Caco-2 (cell line): ENCODE data around the gene ACHE. TPM values are rescaled to one million over a fixed set of nuclear protein-coding genes. Genes with fewer than 3 reads are reported as not detected.

ENCODE experiments used
- BruUV-seq: library from RNA; stranded (reverse); fragments of 400-500 nt; replicated peaks from 2 replicates; lab custom pipeline; 2021; lab: Mats Ljungman, UMichigan
- CTCF ChIA-PET: fragments of 300-600 bp; sonication (Branson Sonifier 250); formaldehyde crosslinking; loops from one replicate; lab custom pipeline; 2022; ENCODE audit warnings: antibody characterized with exemption; lab: Charles Lee
- POLR2A ChIA-PET: fragments of 300-600 bp; sonication (Branson Sonifier 250); formaldehyde crosslinking; loops from one replicate; lab custom pipeline; 2022; ENCODE audit warnings: antibody characterized with exemption; lab: Charles Lee
- DNase-seq, 2 experiments: peaks; one replicate each; pipeline versions ENCODE4 v3.0.0 to v3.0.0-alpha.2; 2020 to 2022
- H3K27me3 ChIP-seq: replicated peaks from 2 replicates; pipeline ENCODE4 v1.6.0; 2011; ENCODE audit warnings: low read length; ENCODE audit not compliant: control insufficient read depth, insufficient read depth
- H3K36me3 ChIP-seq: 2 replicates; pipeline ENCODE4 v1.5.1; 2011; ENCODE audit warnings: low read length; ENCODE audit not compliant: control insufficient read depth, insufficient read depth
- H3K4me1 ChIP-seq: fragments of 250-450 bp; sonication (Bioruptor Pico); 2 replicates; pipeline ENCODE4 v1.5.1; 2020; ENCODE audit warnings: mild to moderate bottlenecking
- H3K4me3 ChIP-seq: 2 replicates; pipeline ENCODE4 v1.5.1; 2011; ENCODE audit warnings: low read depth, mild to moderate bottlenecking, control low read depth, low read length
- H3K9me3 ChIP-seq: fragments of 250-450 bp; sonication (Bioruptor Pico); 2 replicates; pipeline ENCODE4 v1.5.1; 2020; ENCODE audit warnings: mild to moderate bottlenecking, moderate library complexity
- H3K27ac Mint-ChIP-seq: one replicate; pipeline ENCODE4 v1.8.0; 2022; ENCODE audit warnings: mixed read lengths; ENCODE audit not compliant: unreplicated experiment
- H3K27me3 Mint-ChIP-seq: one replicate; pipeline ENCODE4 v1.8.0; 2022; ENCODE audit warnings: mixed read lengths; ENCODE audit not compliant: insufficient read depth, unreplicated experiment
- H3K36me3 Mint-ChIP-seq: one replicate; pipeline ENCODE4 v1.8.0; 2022; ENCODE audit warnings: mild to moderate bottlenecking, mixed read lengths; ENCODE audit not compliant: insufficient read depth, unreplicated experiment
- H3K4me1 Mint-ChIP-seq: one replicate; pipeline ENCODE4 v1.8.0; 2022; ENCODE audit warnings: low read depth, mixed read lengths; ENCODE audit not compliant: unreplicated experiment
- H3K4me3 Mint-ChIP-seq: one replicate; pipeline ENCODE4 v1.8.0; 2022; ENCODE audit warnings: mild to moderate bottlenecking, moderate library complexity, mixed read lengths; ENCODE audit not compliant: unreplicated experiment
- H3K9me3 Mint-ChIP-seq: one replicate; pipeline ENCODE4 v1.8.0; 2022; ENCODE audit warnings: mixed read lengths; ENCODE audit not compliant: unreplicated experiment
- intact Hi-C: fragments of 100-400 bp; cut with micrococcal nuclease; formaldehyde crosslinking; loops from one replicate; pipeline ENCODE4 v1.10.0; 2022; ENCODE audit not compliant: unreplicated experiment
- total RNA-seq: library from RNA; stranded (reverse); gene quantifications from 2 replicates; pipeline ENCODE4 v1.2.3, GENCODE V29; 2022
- TF ChIP-seq, protein P1 (sequence below), 2 experiments: fragments of 200-600 bp in 1 of 2; IDR thresholded peaks; 1 replicate in 1 of 2; 2 replicates in 1 of 2; pipeline versions ENCODE4 v1.5.1 to v1.8.0; 2011 to 2022; ENCODE audit warnings: antibody characterized with exemption in 1 of 2, control low read depth in 1 of 2, inconsistent platforms in 1 of 2, low read depth in 1 of 2, low read length in 1 of 2, mild to moderate bottlenecking in 1 of 2, moderate library complexity in 1 of 2; ENCODE audit not compliant: insufficient read depth in 1 of 2, severe bottlenecking in 1 of 2, unreplicated experiment in 1 of 2

Gene ACHE
- total RNA-seq, 1 experiment from 2014 or later, result 19.0 TPM

DNA sequence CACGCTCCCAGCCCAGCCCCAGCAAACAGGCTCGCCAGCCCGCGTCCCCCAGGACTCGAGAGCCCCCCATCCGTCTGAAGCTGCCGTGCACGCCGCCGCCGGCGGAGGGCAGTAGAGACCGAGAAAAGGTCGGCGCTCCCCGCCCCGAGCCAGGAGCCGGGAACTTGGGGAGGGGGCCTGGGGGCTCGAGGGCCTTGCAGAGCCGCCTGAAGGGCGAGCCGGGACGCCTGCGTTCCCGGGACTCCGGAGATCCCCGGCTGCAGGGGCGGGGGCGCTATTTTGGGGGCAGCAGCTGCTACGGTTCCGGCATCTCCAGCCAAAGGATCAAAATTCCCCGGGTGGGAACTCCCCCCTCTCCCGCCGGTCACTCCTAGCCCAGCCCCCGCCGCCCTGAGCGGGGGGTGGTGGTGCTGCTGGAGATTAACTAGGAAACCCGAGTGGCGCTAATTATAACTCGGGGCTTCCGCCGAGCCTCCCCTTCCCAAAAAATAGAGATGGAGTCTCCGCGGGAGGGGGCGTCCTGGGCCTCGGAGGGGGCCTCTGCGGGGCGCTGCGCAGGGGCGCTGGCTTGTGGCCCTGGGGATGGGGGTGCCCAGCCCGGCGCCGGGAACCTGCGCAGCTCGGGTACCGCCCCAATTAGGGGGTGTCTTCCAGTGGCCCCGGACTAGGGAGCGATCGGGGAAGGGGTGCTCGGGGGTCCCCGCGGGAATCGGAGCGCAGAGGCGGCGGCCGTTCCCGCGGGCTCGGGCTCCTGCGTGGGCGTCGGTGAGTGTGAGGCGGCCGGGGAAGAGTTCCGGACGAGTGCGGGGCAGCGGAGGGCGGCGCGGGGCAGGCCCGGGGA lies 608 bp downstream of the ACHE start:
- H3K4me3 Mint-ChIP-seq, result peak overlapping the region; percentile 100
- TF ChIP-seq, protein P1, sequence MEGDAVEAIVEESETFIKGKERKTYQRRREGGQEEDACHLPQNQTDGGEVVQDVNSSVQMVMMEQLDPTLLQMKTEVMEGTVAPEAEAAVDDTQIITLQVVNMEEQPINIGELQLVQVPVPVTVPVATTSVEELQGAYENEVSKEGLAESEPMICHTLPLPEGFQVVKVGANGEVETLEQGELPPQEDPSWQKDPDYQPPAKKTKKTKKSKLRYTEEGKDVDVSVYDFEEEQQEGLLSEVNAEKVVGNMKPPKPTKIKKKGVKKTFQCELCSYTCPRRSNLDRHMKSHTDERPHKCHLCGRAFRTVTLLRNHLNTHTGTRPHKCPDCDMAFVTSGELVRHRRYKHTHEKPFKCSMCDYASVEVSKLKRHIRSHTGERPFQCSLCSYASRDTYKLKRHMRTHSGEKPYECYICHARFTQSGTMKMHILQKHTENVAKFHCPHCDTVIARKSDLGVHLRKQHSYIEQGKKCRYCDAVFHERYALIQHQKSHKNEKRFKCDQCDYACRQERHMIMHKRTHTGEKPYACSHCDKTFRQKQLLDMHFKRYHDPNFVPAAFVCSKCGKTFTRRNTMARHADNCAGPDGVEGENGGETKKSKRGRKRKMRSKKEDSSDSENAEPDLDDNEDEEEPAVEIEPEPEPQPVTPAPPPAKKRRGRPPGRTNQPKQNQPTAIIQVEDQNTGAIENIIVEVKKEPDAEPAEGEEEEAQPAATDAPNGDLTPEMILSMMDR (IDR thresholded peaks at IDR 0.05; ENCODE audit: insufficient read depth in 1 of 2, low read depth in 1 of 2, low read length in 1 of 2, severe bottlenecking in 1 of 2, unreplicated experiment in 1 of 2), result peak; percentile 95 to 96
- no peak overlapping the region for H3K27ac Mint-ChIP-seq
- H3K36me3 Mint-ChIP-seq, result peaks cover 14% of the 10 kb centered on the region
- Histone ChIP-seq H3K4me3 (peak overlapping the region; percentile 50), H3K9me3 (no peaks in the 10 kb centered on the region), H3K27me3 (no peaks in the 10 kb centered on the region), H3K36me3 (no peaks in the 10 kb centered on the region), H3K4me1 (peaks cover 28% of the 10 kb centered on the region)
- intact Hi-C loops, result loop anchor here (1.0 to 5.0 kb wide), 2 partner anchors 71 to 182 kb away; no protein-coding TSS in a partner anchor
- POLR2A ChIA-PET, result interaction anchor here (0.7 to 1.4 kb wide), 2 partner anchors 71 to 120 kb away, joined by 3 to 4 read pairs; no protein-coding TSS in a partner anchor
- peaks cover 42% of the 10 kb centered on the region for H3K4me1 Mint-ChIP-seq
- H3K27me3 Mint-ChIP-seq, result no peaks in the 10 kb centered on the region
- TSS peak; percentile 61 for BruUV-seq
- no peaks in the 10 kb centered on the region for H3K9me3 Mint-ChIP-seq
- CTCF ChIA-PET, result interaction anchor here (0.5 to 1.6 kb wide), 4 partner anchors 68 to 182 kb away, joined by 5 to 10 read pairs (median 8); partner anchors contain the start of gene EPHB4
- DNase-seq, result peak; percentile 64 to 86

DNA sequence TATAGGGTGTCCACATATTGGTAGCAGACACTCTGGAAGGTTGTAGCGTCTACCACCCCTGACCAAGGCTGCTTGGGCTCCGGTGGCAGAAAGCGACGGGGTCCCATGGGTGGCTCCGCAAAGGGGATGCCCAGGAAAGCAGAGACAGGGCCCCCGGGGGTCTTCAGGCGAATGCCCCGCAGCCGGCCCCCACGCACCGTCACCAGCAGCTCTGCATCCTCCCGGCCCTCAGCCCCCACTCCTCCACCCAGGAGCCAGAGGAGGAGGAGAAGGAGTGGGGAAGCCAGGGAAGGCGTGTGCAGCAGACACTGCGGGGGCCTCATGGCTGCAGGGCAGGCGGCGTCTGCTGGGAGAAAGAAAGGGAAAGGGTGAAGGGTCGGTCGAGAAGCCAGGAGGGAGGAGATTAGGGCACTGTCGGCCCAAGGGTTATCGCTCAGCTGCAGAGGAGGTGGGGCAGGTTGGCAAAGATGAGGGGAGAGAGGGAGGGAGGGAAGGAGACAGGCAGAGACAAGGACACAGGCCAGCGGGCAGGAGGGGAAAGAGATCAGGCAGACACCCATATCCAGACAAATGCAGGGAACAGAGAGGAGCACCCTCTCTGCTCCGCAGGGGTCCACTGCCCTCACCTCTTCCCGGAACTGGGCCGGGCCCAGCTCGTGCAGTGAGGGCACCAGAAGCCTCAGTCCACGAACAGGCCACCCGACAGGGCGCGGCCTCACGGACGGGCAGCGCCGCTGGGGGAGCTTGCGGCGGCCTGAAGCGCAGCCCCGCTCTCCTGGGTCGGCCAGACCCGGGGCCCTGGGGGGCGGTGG lies 1.6 kb downstream of the ACHE start:
- Histone ChIP-seq H3K27me3 (no peaks in the 10 kb centered on the region), H3K9me3 (no peaks in the 10 kb centered on the region), H3K36me3 (no peaks in the 10 kb centered on the region), H3K4me3 (peak overlapping the region; percentile 50; the same call in 1 of the 2 replicates), H3K4me1 (peaks cover 28% of the 10 kb centered on the region)
- intact Hi-C loops, result no loop called here
- TF ChIP-seq, protein P1 (IDR thresholded peaks at IDR 0.05; ENCODE audit: insufficient read depth in 1 of 2, low read depth in 1 of 2, low read length in 1 of 2, severe bottlenecking in 1 of 2, unreplicated experiment in 1 of 2), result no peak
- ChIA-PET POLR2A (no interaction called here), CTCF (interaction anchor here (0.7 to 1.6 kb wide), 2 partner anchors 19 to 72 kb away, joined by 3 to 10 read pairs; partner anchors contain the start of gene SRRT)
- no peak overlapping the region for H3K27ac Mint-ChIP-seq
- H3K4me3 Mint-ChIP-seq, result peak overlapping the region; percentile 100
- DNase-seq, result no peak
- BruUV-seq, result no TSS peak
- no peaks in the 10 kb centered on the region for H3K9me3 Mint-ChIP-seq
- no peaks in the 10 kb centered on the region for H3K27me3 Mint-ChIP-seq
- peaks cover 42% of the 10 kb centered on the region for H3K4me1 Mint-ChIP-seq
- peaks cover 24% of the 10 kb centered on the region for H3K36me3 Mint-ChIP-seq

GRCh38 chr7:100893318-100893895 lies 2.3 kb downstream of the ACHE start:
- no peak for DNase-seq
- peaks cover 31% of the 10 kb centered on the region for H3K36me3 Mint-ChIP-seq
- BruUV-seq, result no TSS peak
- H3K4me3 Mint-ChIP-seq, result peak overlapping the region; percentile 100
- H3K27me3 Mint-ChIP-seq, result no peaks in the 10 kb centered on the region
- TF ChIP-seq, protein P1 (IDR thresholded peaks at IDR 0.05; ENCODE audit: insufficient read depth in 1 of 2, low read depth in 1 of 2, low read length in 1 of 2, severe bottlenecking in 1 of 2, unreplicated experiment in 1 of 2), result no peak
- H3K4me1 ChIP-seq, result peaks cover 32% of the 10 kb centered on the region
- H3K4me1 Mint-ChIP-seq, result peaks cover 44% of the 10 kb centered on the region
- intact Hi-C loops, result no loop called here
- no peaks in the 10 kb centered on the region for H3K27me3 ChIP-seq
- no peaks in the 10 kb centered on the region for H3K36me3 ChIP-seq
- no peak overlapping the region for H3K27ac Mint-ChIP-seq
- H3K9me3 Mint-ChIP-seq, result no peaks in the 10 kb centered on the region
- ChIA-PET CTCF (no interaction called here), POLR2A (no interaction called here)
- no peaks in the 10 kb centered on the region for H3K9me3 ChIP-seq
- no peak overlapping the region for H3K4me3 ChIP-seq
